ENCODE data around the gene DOK5.

The DOK5 gene

DNA sequence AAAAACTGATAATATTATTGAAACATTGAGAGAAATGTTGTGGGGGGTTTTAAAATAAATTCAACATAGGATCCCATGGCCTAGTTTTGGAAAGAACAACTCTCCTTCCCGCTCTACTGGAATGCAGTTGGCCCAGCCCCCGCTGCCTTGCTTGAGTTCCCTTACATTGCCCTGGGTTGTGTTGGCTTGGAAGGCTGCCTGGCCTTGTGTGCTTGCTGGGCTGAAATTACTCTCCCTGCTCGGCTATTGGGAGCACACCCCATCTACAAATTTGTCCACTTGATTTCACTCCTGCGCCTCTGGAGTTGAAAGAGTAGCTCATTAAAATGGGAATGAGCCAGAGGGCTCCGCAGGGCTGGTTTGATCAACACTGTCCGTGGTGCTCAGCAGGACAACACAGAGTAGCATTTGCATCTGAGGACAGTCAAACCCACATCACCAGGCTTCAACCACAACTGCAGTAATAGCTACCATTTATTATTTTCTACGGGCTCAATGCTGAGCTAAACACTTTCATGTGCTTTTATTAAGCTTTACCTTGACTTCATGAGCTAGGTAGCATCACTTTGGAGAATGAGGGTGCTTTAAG lies 35.2 kb downstream of the DOK5 start:
- H3K9me3 ChIP-seq (ENCODE audit: control insufficient read depth, low read length): no peaks in the 10 kb centered on the region
- no peak overlapping the region for H3K4me3 ChIP-seq (ENCODE audit: extremely low read depth, insufficient read depth, low read length, poor library complexity, severe bottlenecking)
- 43 to 47% methylated on average over 4 to 5 of the region's 7 CpGs for WGBS, 2 experiments (ENCODE audit: insufficient coverage in 2 of 2)
- no peaks in the 10 kb centered on the region for H3K36me3 ChIP-seq (ENCODE audit: control insufficient read depth, insufficient read depth, low read length)
- H3K27ac ChIP-seq (ENCODE audit: low read depth, low read length, severe bottlenecking): no peak overlapping the region
- H3K4me1 ChIP-seq (ENCODE audit: control insufficient read depth, insufficient read depth, low read length, poor library complexity, severe bottlenecking): no peaks in the 10 kb centered on the region

DNA sequence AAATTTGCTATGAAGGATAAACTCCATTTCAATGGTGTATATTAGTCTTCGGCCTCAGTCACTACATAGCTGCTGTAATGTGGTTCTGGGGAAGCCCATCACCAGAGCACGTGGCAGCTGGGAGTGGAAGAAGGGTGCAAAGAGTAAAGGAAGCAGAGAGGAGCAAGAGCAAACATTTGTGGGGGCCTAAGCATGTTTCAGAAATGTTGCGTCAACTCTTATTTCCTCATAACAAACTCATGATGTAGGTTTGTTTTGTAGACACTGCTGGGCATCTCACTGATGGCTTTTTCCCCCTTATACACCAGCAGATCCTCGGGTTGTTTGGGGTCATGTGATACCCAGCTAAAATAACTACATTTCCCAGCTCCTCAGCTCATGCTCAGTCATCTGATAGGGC lies 37.3 kb downstream of the DOK5 start:
- no peak overlapping the region for H3K4me3 ChIP-seq (ENCODE audit: extremely low read depth, insufficient read depth, low read length, poor library complexity, severe bottlenecking)
- no peaks in the 10 kb centered on the region for H3K36me3 ChIP-seq (ENCODE audit: control insufficient read depth, insufficient read depth, low read length)
- no peak overlapping the region for H3K27ac ChIP-seq (ENCODE audit: low read depth, low read length, severe bottlenecking)
- no peaks in the 10 kb centered on the region for H3K9me3 ChIP-seq (ENCODE audit: control insufficient read depth, low read length)
- 67 to 93% methylated on average over 1 to 2 of the region's 4 CpGs for WGBS, 2 experiments (ENCODE audit: insufficient coverage in 2 of 2)
- no peaks in the 10 kb centered on the region for H3K4me1 ChIP-seq (ENCODE audit: control insufficient read depth, insufficient read depth, low read length, poor library complexity, severe bottlenecking)

DNA sequence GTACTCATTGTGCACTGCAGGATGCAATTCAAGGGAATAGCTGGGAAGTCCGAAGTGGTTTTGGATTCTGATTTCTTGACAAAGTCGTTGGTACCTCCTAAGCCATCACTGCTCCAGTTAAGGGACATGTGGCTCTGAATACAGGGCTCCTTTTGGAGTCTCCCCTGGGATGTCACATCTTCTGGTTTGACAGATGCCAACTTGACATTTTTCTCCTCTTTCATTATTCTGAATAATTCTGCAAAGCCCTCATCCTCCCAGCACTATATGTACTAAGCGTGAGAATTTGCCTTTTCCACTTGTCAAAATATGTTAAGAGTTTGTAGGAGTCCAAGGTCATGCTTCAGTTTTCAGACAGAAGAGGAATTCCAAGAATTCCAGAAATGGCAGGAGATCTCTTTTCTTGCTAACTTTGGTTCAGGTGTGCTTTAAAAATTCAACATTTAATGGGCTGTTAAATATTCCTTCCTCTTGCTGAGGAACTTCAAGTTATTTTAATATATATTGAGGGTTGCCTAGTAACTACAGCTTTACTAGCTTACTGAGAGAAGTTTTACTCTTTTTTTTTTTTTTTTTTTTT lies 38.7 kb downstream of the DOK5 start:
- Histone ChIP-seq H3K9me3 (ENCODE audit: control insufficient read depth, low read length) (no peaks in the 10 kb centered on the region), H3K27ac (ENCODE audit: low read depth, low read length, severe bottlenecking) (no peak overlapping the region), H3K4me3 (ENCODE audit: extremely low read depth, insufficient read depth, low read length, poor library complexity, severe bottlenecking) (no peak overlapping the region), H3K36me3 (ENCODE audit: control insufficient read depth, insufficient read depth, low read length) (no peaks in the 10 kb centered on the region), H3K4me1 (ENCODE audit: control insufficient read depth, insufficient read depth, low read length, poor library complexity, severe bottlenecking) (no peaks in the 10 kb centered on the region)
- 69 to 80% methylated on average over 2 of the region's 3 CpGs for WGBS, 2 experiments (ENCODE audit: insufficient coverage in 2 of 2)

DNA sequence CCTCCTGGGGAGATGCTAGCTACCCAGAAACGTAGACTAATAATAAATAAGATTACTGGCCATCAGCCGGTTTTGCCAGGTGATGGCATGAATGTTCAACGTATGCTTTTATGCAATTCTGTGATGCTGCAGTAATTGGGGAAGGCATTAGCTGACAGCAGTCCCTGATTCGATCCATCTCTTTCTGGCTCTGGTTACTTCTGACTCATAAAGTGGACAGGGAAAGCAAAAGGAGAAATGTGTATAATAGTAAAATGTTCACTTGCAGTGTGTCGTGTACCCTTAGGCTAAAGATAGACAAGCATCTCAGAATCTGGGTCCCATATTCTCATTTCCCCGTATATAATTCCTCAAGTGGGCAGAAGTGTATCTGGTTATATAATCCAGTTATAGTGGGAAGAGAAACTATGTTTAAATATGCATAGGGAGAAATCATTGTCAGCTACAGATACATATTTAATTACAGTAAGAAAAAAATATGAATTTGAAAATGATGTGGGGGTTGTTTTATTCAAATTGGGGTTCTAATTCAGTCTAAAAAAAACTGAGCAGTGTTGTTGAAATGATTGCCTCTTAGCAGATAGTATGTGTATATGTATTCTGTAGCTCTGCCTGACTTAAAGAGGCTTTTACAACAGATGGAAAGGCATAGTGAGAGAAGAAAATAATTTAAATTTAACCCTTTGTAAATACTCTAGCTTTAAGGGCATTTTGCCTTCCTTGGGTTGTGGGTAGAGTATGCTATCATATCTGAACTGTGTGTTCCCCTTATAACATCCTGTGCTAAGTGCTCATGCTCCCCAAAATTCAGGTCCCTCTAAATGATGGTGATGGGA lies 40.6 kb downstream of the DOK5 start:
- no peak overlapping the region for H3K27ac ChIP-seq (ENCODE audit: low read depth, low read length, severe bottlenecking)
- no peaks in the 10 kb centered on the region for H3K9me3 ChIP-seq (ENCODE audit: control insufficient read depth, low read length)
- H3K36me3 ChIP-seq (ENCODE audit: control insufficient read depth, insufficient read depth, low read length): no peaks in the 10 kb centered on the region
- 83 to 87% methylated on average over 4 of the region's 6 CpGs for WGBS, 2 experiments (ENCODE audit: insufficient coverage in 2 of 2)
- H3K4me3 ChIP-seq (ENCODE audit: extremely low read depth, insufficient read depth, low read length, poor library complexity, severe bottlenecking): no peak overlapping the region
- no peaks in the 10 kb centered on the region for H3K4me1 ChIP-seq (ENCODE audit: control insufficient read depth, insufficient read depth, low read length, poor library complexity, severe bottlenecking)

DNA sequence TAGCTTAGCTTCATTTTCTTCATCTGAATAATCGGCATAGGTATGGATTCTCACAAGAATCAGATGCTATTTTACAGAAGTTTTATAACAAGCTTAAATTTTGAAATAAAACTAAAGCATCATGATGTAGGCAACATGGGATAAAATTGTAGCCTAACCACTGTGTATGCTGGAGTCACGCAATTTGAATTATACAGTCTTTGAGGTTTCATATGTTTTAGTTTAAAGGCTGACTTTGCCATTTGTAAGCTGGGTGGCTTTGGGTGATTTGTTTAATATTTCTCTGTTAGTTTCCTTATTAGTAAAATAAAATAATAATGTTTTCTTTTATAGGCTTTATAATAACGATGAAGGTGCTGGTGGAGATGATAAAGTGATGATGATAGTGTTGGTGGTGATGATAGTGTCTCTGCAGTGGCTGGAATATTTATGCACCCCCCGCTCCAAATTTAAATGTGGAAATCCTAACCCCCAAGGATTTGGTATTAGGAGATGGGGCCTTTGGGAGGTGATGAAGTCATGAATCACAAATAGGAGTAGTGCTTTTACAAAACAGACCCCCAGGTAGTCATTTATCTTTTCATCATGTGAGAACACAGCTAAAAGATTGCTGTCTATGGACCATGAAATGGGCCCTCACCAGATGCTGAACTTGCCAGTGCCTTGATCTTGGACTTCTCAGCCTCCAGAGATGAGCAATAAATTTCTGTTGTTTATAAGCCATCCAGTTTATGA lies 42.0 kb downstream of the DOK5 start:
- no peaks in the 10 kb centered on the region for H3K4me1 ChIP-seq (ENCODE audit: control insufficient read depth, insufficient read depth, low read length, poor library complexity, severe bottlenecking)
- 100% methylated on average over 1 of the region's 4 CpGs; no CpG with 5 or more reads in 1 of the 2 experiments for WGBS, 2 experiments (ENCODE audit: insufficient coverage in 2 of 2)
- no peaks in the 10 kb centered on the region for H3K9me3 ChIP-seq (ENCODE audit: control insufficient read depth, low read length)
- H3K36me3 ChIP-seq (ENCODE audit: control insufficient read depth, insufficient read depth, low read length): no peaks in the 10 kb centered on the region
- no peak overlapping the region for H3K4me3 ChIP-seq (ENCODE audit: extremely low read depth, insufficient read depth, low read length, poor library complexity, severe bottlenecking)
- no peak overlapping the region for H3K27ac ChIP-seq (ENCODE audit: low read depth, low read length, severe bottlenecking)

DNA sequence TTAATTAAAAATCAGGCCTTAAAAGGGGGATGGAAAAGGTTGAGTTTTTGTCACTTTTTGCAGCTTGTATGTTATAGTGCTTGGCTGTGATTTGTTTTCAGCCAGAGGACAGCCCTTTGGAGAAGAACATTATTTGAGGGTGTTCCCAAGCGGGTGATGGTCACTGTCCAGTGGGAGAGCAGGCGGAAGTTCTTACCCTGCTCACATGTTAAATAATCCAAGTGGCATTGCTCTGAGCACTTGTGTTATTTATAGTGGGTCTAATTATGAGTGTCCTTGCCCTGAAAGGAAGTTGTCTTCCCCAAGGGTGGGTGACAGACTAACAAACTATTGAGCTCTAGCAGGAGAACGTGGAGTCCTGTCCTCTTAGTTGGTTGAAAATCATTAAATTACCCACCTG lies 49.5 kb downstream of the DOK5 start:
- Histone ChIP-seq H3K36me3 (ENCODE audit: control insufficient read depth, insufficient read depth, low read length) (no peaks in the 10 kb centered on the region), H3K9me3 (ENCODE audit: control insufficient read depth, low read length) (no peaks in the 10 kb centered on the region), H3K4me3 (ENCODE audit: extremely low read depth, insufficient read depth, low read length, poor library complexity, severe bottlenecking) (no peak overlapping the region), H3K27ac (ENCODE audit: low read depth, low read length, severe bottlenecking) (peak overlapping the region; percentile 41), H3K4me1 (ENCODE audit: control insufficient read depth, insufficient read depth, low read length, poor library complexity, severe bottlenecking) (peaks cover 7% of the 10 kb centered on the region)
- WGBS, 2 experiments (ENCODE audit: insufficient coverage in 2 of 2): 100% methylated on average over 1 of the region's 3 CpGs; no CpG with 5 or more reads in 1 of the 2 experiments

DNA sequence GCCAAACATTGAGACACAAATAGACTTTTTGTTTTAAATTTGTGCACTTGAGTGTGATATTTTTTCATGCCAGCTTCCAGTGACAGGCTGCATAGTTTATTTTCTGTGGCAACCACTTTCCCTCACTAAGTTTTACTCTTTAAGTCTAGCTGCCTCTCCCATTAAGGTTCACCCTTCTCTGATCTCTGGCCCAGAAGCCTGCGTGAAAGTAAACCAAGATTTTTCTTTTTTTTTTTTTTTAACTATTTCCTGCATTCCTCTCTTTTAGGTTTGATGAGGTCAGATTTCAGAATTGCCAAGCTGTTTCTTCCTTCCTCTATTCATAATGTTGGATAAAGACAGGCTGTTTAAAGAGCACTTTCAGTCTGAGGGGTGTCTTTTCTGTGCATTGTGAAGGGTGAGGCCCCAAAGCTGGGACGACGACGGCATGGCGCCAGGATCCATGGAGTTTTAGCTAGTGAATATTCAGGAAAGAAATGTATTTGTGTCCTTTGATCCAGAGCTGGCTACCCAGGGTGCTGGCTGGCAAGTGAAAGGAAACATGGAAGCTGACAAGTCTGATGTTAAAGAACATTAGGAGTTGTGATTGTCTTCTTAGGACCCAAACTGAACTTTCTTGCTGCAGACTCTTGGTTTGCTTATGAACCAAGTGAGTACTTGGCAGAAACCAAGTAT lies 50.7 kb downstream of the DOK5 start:
- peaks cover 7% of the 10 kb centered on the region for H3K4me1 ChIP-seq (ENCODE audit: control insufficient read depth, insufficient read depth, low read length, poor library complexity, severe bottlenecking)
- no peak overlapping the region for H3K4me3 ChIP-seq (ENCODE audit: extremely low read depth, insufficient read depth, low read length, poor library complexity, severe bottlenecking)
- no peaks in the 10 kb centered on the region for H3K36me3 ChIP-seq (ENCODE audit: control insufficient read depth, insufficient read depth, low read length)
- peak overlapping the region; percentile 51 for H3K27ac ChIP-seq (ENCODE audit: low read depth, low read length, severe bottlenecking)
- peaks cover 4% of the 10 kb centered on the region for H3K9me3 ChIP-seq (ENCODE audit: control insufficient read depth, low read length)
- WGBS, 2 experiments (ENCODE audit: insufficient coverage in 2 of 2): 15 to 28% methylated on average over 4 of the region's 5 CpGs

DNA sequence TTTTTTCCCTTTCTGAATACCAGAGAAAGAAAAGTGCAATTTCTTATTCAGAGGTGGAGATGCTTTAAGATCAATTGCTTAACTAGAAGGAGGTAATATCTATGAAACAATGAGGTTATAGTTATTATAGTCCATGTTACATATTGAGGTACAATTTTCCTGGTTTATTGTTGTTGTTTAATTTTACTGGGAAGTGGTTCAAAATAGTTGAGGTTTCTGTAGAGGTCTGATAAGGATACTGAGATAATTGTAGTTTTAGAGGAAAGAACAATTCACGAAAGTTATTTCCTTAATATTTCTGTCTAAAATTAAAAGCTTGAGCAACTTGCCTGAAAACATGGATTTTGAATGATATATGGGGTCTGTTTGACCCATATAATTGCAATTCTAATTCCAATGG lies 51.4 kb downstream of the DOK5 start:
- peaks cover 7% of the 10 kb centered on the region for H3K4me1 ChIP-seq (ENCODE audit: control insufficient read depth, insufficient read depth, low read length, poor library complexity, severe bottlenecking)
- WGBS, 2 experiments (ENCODE audit: insufficient coverage in 2 of 2): 100% methylated on average over 1 of the region's 1 CpG; no CpG with 5 or more reads in 1 of the 2 experiments
- peaks cover 4% of the 10 kb centered on the region for H3K9me3 ChIP-seq (ENCODE audit: control insufficient read depth, low read length)
- no peaks in the 10 kb centered on the region for H3K36me3 ChIP-seq (ENCODE audit: control insufficient read depth, insufficient read depth, low read length)
- H3K27ac ChIP-seq (ENCODE audit: low read depth, low read length, severe bottlenecking): peak overlapping the region; percentile 51
- H3K4me3 ChIP-seq (ENCODE audit: extremely low read depth, insufficient read depth, low read length, poor library complexity, severe bottlenecking): no peak overlapping the region

DNA sequence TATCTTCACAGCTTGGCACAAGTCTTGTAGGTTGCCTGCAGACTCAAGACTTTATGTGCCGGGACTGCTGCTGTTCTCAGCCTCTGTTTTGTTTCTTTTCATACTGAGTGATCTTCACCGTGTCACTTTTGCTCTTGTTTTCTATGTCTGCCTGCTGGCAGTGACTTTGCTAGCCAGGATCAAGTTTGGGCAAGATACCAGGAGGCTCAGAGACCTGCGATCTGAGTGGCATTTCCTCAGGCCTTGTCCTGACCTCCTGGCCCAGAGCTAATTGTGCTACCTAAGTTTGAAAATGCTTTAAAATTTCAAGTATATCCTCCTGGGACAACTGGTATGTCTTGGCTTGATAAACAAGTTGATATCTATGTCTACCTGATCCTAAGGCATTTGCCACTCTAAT lies 57.2 kb downstream of the DOK5 start:
- WGBS, 2 experiments (ENCODE audit: insufficient coverage in 2 of 2): 89 to 93% methylated on average over 2 to 3 of the region's 3 CpGs
- H3K4me3 ChIP-seq (ENCODE audit: extremely low read depth, insufficient read depth, low read length, poor library complexity, severe bottlenecking): no peak overlapping the region

DNA sequence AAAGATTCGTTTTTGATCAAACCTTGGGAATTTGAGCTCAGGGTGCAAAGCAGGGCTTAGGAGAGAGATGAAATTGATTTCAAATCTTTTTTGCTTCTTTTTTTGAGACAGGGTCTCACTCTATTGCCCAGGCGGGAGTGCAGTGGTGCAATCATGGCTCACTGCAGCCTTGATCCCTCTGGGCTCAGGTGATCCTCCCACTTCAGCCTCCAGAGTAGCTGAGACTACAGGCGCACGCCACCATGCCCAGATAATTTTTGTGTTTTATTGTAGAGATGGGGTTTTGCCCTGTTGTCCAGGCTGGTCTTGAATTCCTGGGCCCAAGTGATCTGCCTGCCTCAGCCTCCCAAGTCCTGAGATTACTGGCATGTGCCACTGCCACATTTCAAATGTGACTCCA lies 58.7 kb downstream of the DOK5 start:
- Histone ChIP-seq H3K4me3 (ENCODE audit: extremely low read depth, insufficient read depth, low read length, poor library complexity, severe bottlenecking) (no peak overlapping the region), H3K27ac (ENCODE audit: low read depth, low read length, severe bottlenecking) (no peak overlapping the region), H3K9me3 (ENCODE audit: control insufficient read depth, low read length) (peaks cover 12% of the 10 kb centered on the region), H3K4me1 (ENCODE audit: control insufficient read depth, insufficient read depth, low read length, poor library complexity, severe bottlenecking) (no peaks in the 10 kb centered on the region), H3K36me3 (ENCODE audit: control insufficient read depth, insufficient read depth, low read length) (no peaks in the 10 kb centered on the region)
- 95 to 100% methylated on average over 2 to 3 of the region's 4 CpGs for WGBS, 2 experiments (ENCODE audit: insufficient coverage in 2 of 2)

More for the DNA sequence above, 57.2 kb downstream of the DOK5 start:
- Histone ChIP-seq H3K36me3 (ENCODE audit: control insufficient read depth, insufficient read depth, low read length) (no peaks in the 10 kb centered on the region), H3K27ac (ENCODE audit: low read depth, low read length, severe bottlenecking) (no peak overlapping the region), H3K4me1 (ENCODE audit: control insufficient read depth, insufficient read depth, low read length, poor library complexity, severe bottlenecking) (no peaks in the 10 kb centered on the region), H3K9me3 (ENCODE audit: control insufficient read depth, low read length) (peaks cover 4% of the 10 kb centered on the region)
